ENCODE measurements around the gene ENAM. TPM values are rescaled to one million over a fixed set of nuclear protein-coding genes. Genes with fewer than 3 reads are reported as not detected.

Gene ENAM
- total RNA-seq (2021; fragmentation: NEBNext Ultra II Directional; extraction: Animal tissue kit (Norgen Biotek cat#: 25700)), result not detected in 2 replicates
- polyA plus RNA-seq (2011; rRNA removed), result not detected in 2 replicates
- polyA plus RNA-seq (2011; cell fraction: cytosol; rRNA removed), result not detected
- not detected for polyA plus RNA-seq (2011; cell fraction: nucleus; rRNA removed)
- not detected in 4 replicates for polyA plus RNA-seq (2012, experiment 1 of 2)
- not detected for polyA plus RNA-seq (2012, experiment 2 of 2)
- polyA plus RNA-seq (2013, experiment 1 of 2), result not detected
- polyA plus RNA-seq (2013, experiment 2 of 2), result not detected
- polyA minus RNA-seq (2011; rRNA and poly(A)+ RNA removed), result not detected in 2 replicates
- polyA minus RNA-seq (2011; cell fraction: cytosol; rRNA and poly(A)+ RNA removed), result not detected
- not detected for polyA minus RNA-seq (2011; cell fraction: nucleus; rRNA and poly(A)+ RNA removed)
- long read RNA-seq, experiment 1, result 0 reads
- long read RNA-seq, experiment 2, result 0 reads

- Histone ChIP-seq H3K4ac (replicated peaks; ENCODE audit: insufficient read length, low read depth, low read length) (no peak within 1 kb of the TSS), H3K27ac (ENCODE audit: low read depth, low read length) (no peak within 1 kb of the TSS), H3K79me1 (ENCODE audit: low read depth, low read length) (no peaks in the 10 kb centered on the region), H2BK120ac (replicated peaks; ENCODE audit: low read depth, low read length) (no peak within 1 kb of the TSS), H3K27me3 (replicated peaks in 1 of 4; ENCODE audit: control insufficient read depth in 3 of 4, extremely low read depth in 1 of 4, insufficient read depth in 3 of 4, low read length in 3 of 4) (no peaks in the 10 kb centered on the region), H2BK12ac (ENCODE audit: low read depth, low read length) (no peak within 1 kb of the TSS), H4K8ac (ENCODE audit: extremely low read depth, insufficient read depth, low read length) (no peak within 1 kb of the TSS), H3K9me3 (ENCODE audit: insufficient read depth in 2 of 2, low read depth in 1 of 2, low read length in 1 of 2) (no peaks in the 10 kb centered on the region), H3K23me2 (ENCODE audit: low read depth, low read length) (no peaks in the 10 kb centered on the region), H3K14ac (ENCODE audit: insufficient read length) (no peak within 1 kb of the TSS), H2BK20ac (ENCODE audit: low read length) (no peak within 1 kb of the TSS), H3K4me2 (ENCODE audit: insufficient read depth in 1 of 2, low read depth in 2 of 2, low read length in 2 of 2) (no peak within 1 kb of the TSS), H4K20me1 (replicated peaks in 1 of 2; ENCODE audit: control insufficient read depth in 1 of 2, insufficient read depth in 2 of 2, low read length in 2 of 2) (no peaks in the 10 kb centered on the region), H2AK5ac (ENCODE audit: low read depth, low read length) (no peak within 1 kb of the TSS), H3K4me3 (ENCODE audit: extremely low read depth in 1 of 4, insufficient read depth in 2 of 4, low read depth in 3 of 4, low read length in 4 of 4) (no peak within 1 kb of the TSS), H3K36me3 (ENCODE audit: control insufficient read depth in 2 of 4, insufficient read depth in 4 of 4, low read length in 3 of 4) (no peaks in the 10 kb centered on the region), H3K9ac (replicated peaks in 1 of 4; ENCODE audit: extremely low read depth in 1 of 4, low read depth in 3 of 4, low read length in 3 of 4) (no peak within 1 kb of the TSS), H3K4me1 (replicated peaks in 1 of 4; ENCODE audit: control insufficient read depth in 3 of 4, insufficient read depth in 4 of 4, low read length in 3 of 4) (no peaks in the 10 kb centered on the region), H4K91ac (replicated peaks; ENCODE audit: insufficient read length, low read length) (no peak within 1 kb of the TSS), H2BK15ac (ENCODE audit: low read length) (no peak within 1 kb of the TSS), H3K79me2 (ENCODE audit: control insufficient read depth in 1 of 2, insufficient read depth in 2 of 2, low read length in 2 of 2) (no peaks in the 10 kb centered on the region), H3K23ac (ENCODE audit: insufficient read length) (no peak within 1 kb of the TSS), H2AFZ (ENCODE audit: low read length) (no peak within 1 kb of the TSS), H2BK5ac (ENCODE audit: low read depth, low read length) (no peak within 1 kb of the TSS), H4K5ac (ENCODE audit: insufficient read length, low read depth, low read length) (no peak within 1 kb of the TSS), H3K56ac (replicated peaks; ENCODE audit: insufficient read length, low read depth, low read length) (no peak within 1 kb of the TSS), H3K18ac (ENCODE audit: extremely low read depth, low read length) (no peak within 1 kb of the TSS)
- FAIRE-seq, result no peak
- ChIA-PET POLR2A (ENCODE audit: partially characterized antibody) (no interaction called here), CTCF (ENCODE audit: partially characterized antibody) (no interaction called here)
- DNase-seq (ENCODE audit: low read depth in 1 of 2, low spot score in 2 of 2), result no peak
- TF ChIP-seq YY1 (IDR thresholded peaks at IDR 0.05; ENCODE audit: low read depth, low read length), result no peak
- no peak for TF ChIP-seq NANOG (IDR thresholded peaks at IDR 0.05; ENCODE audit: insufficient read depth, low read depth, low read length, poor library complexity, severe bottlenecking)
- TF ChIP-seq EZH2 (IDR thresholded peaks at IDR 0.05; ENCODE audit: low read depth, low read length, severe bottlenecking), result no peak
- 89% methylated on average over 2 of the region's 2 CpGs; no CpG with 5 or more reads in 1 of the 2 experiments for WGBS, 2 experiments (ENCODE audit: extremely low coverage in 1 of 2, insufficient coverage in 1 of 2, insufficient read length in 1 of 2, insufficient replicate concordance in 2 of 2, low coverage in 1 of 2, low lambda C conversion rate in 2 of 2, missing lambda C conversion rate in 1 of 2)
These were observed at the start of gene ENAM for GRCh38 chr4:70628444-70628843. Gene ENAM (plus strand): TSS chr4:70628744. CDS start chr4:70629501, 757 bp downstream.

Data from H1 (cell line).